SJCRH30 (cell line): ENCODE measurements around the gene KIF14. TPM values are rescaled to one million over a fixed set of nuclear protein-coding genes. Genes with fewer than 3 reads are reported as not detected.
A peak's percentile ranks its signal among the peaks of the same experiment; 100 is the strongest.
"Not testable (repeated sequence)": the region's sequence is repeated elsewhere in the genome, so short reads cannot be mapped to it uniquely, and the experiment has no call there.

ENCODE experiments used
- DNase-seq, 2 experiments: peaks; one replicate each; pipeline ENCODE4 v3.0.0-alpha.2; 2015 to 2020
- H3K27ac ChIP-seq: fragments of 250-450 bp; sonication (Bioruptor Pico); 2 replicates; pipeline ENCODE4 v1.5.1; 2020; ENCODE audit warnings: mild to moderate bottlenecking, moderate library complexity
- H3K27me3 ChIP-seq: fragments of 250-450 bp; sonication (Bioruptor Pico); 2 replicates; pipeline ENCODE4 v1.5.1; 2020; ENCODE audit warnings: mild to moderate bottlenecking, moderate library complexity
- H3K36me3 ChIP-seq: fragments of 250-450 bp; sonication (Bioruptor Pico); 2 replicates; pipeline ENCODE4 v1.5.1; 2020; ENCODE audit warnings: mild to moderate bottlenecking, moderate library complexity
- H3K4me1 ChIP-seq: fragments of 250-450 bp; sonication (Bioruptor Pico); 2 replicates; pipeline ENCODE4 v1.5.1; 2020; ENCODE audit warnings: mild to moderate bottlenecking, moderate library complexity
- H3K4me3 ChIP-seq: fragments of 250-450 bp; sonication (Bioruptor Pico); 2 replicates; pipeline ENCODE4 v1.5.1; 2020; ENCODE audit warnings: mild to moderate bottlenecking, moderate library complexity
- H3K9me3 ChIP-seq: fragments of 250-450 bp; sonication (Bioruptor Pico); replicated peaks from 2 replicates; pipeline ENCODE4 v1.5.1; 2020; ENCODE audit warnings: mild to moderate bottlenecking, moderate library complexity
- total RNA-seq: library from RNA; depleted of rRNA; stranded (reverse); fragments of >200 nt; shearing (Covaris generic); gene quantifications from 2 replicates; pipeline ENCODE4 v1.2.3, GENCODE V29; 2014

KIF14 gene
- total RNA-seq, 1 experiment from 2014 or later = 21.0 TPM

DNA sequence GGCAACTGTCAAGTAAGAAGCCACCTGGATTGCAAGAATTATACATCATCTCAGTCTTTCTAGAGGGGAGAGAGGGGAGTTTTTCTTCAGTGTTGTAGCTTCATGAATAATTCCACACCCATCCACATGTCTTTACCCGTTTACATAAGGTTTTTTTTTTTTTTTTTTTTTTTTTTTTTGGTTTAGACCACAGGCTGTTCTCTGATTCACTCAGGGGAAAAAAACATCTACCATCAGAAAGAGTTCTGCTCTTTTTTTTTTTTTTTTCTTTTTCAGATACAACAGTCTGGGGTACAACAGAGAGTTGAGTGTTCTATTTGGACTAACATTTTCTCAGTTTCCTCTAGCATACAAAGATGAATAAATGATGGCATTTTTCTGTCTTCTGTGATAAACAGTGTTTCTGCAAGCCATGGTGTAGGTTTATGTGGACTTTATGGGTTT lies 4.9 kb upstream of the KIF14 start:
- Histone ChIP-seq H3K27me3 (no peaks in the 10 kb centered on the region), H3K36me3 (no peaks in the 10 kb centered on the region), H3K9me3 (no peaks in the 10 kb centered on the region), H3K27ac (no peak overlapping the region), H3K4me1 (no peaks in the 10 kb centered on the region), H3K4me3 (no peak overlapping the region)
- no peak for DNase-seq

DNA sequence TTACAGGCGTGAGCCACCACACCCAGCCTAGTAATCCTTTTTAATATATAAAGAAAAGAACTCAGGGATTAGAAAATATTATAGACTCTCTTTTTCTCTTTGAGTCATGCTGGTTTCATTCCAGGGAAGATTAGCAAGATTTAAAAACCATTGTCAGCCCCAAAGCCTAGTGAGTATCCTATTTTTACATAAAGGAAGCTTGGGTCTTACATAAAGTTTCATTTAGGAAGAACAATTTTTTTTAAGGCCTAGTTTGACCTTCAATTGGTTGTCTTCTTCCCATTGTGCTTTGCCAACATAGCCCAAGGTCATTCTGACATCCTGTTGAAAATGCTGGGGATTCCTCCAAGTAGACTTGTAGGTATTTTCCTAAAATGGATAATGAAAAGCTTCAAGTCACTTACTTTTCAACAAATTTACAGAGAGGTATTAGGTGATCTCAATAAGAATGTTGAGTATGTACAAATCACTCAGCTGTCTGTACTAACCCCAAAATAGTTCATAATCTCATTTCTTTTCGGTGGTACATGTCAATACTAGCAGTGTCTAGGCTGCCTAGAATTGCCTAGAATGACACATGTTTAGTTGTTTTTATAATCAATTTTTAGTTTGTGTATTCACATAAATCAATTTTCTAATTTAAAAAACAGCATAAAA lies 4.3 kb upstream of the KIF14 start:
- Histone ChIP-seq H3K27me3 (no peaks in the 10 kb centered on the region), H3K36me3 (no peaks in the 10 kb centered on the region), H3K4me3 (no peak overlapping the region), H3K9me3 (no peaks in the 10 kb centered on the region), H3K4me1 (no peaks in the 10 kb centered on the region), H3K27ac (no peak overlapping the region)
- DNase-seq = no peak

DNA sequence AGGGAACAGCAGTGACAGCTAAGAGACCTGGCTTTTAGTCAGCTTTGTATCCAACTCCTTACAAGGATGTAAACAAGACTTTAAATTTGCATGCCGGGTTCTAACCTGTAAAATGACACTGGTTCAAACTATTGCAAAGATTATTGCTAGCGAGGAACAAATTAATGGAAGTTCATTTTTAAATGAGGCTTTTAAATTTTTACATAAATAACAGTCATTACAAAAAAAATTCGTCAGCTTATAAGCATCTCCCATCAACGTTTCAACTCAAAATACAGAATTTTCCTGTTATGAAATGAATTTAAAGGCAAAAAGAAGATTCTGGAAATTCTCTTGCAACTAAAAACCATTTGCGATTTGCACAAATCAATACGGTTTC lies 668 bp downstream of the KIF14 start:
- Histone ChIP-seq H3K9me3 (no peaks in the 10 kb centered on the region), H3K4me3 (peak overlapping the region; percentile 78), H3K27ac (peak overlapping the region; percentile 78), H3K4me1 (no peaks in the 10 kb centered on the region), H3K27me3 (no peaks in the 10 kb centered on the region), H3K36me3 (peaks cover 8% of the 10 kb centered on the region; the same call in 1 of the 2 replicates)
- DNase-seq = no peak

DNA sequence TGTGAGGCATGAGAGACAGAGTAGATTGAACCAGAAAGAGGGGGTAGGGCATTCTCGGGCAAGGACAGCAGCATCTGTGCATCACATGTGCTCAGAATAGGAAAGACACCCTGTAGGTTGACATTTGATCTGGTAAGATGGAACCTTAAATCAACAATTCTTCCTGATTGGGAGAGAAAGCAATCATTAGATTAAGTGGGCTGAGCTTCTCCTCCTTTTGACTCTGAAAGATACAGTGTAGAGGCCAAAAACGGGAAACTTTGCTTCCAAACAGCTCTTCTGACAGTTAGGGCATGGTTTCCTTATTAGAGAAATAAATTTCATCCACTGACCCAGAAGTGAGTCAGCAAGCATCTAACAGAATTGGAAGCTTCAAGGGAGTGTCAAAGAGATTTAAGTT lies 9.7 kb downstream of the KIF14 start:
- H3K9me3 ChIP-seq = no peaks in the 10 kb centered on the region
- no peak overlapping the region for H3K4me3 ChIP-seq
- H3K36me3 ChIP-seq = peaks cover 20% of the 10 kb centered on the region
- no peaks in the 10 kb centered on the region for H3K4me1 ChIP-seq
- DNase-seq = no peak
- H3K27ac ChIP-seq = no peak overlapping the region
- H3K27me3 ChIP-seq = no peaks in the 10 kb centered on the region

DNA sequence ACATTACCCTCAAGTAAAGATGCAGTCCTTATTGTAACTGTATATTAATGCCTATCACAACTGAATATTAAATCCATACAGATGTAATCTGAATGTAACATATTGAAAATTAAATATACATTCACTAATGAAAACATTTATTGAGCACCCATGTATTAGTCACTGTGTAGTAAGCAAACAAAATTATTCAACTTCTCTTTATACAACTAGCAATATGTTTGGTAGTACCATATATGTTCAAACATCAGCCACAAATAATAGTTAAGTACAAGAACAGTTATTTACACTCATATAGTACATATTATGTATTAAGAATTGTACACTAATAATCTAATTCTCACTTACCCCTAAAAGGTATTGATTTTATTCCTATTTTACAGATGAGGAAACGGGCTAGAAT lies 17.9 kb downstream of the KIF14 start:
- Histone ChIP-seq H3K4me1 (no peaks in the 10 kb centered on the region), H3K27me3 (no peaks in the 10 kb centered on the region), H3K27ac (no peak overlapping the region), H3K36me3 (peaks cover 28% of the 10 kb centered on the region), H3K9me3 (no peaks in the 10 kb centered on the region), H3K4me3 (no peak overlapping the region)
- no peak for DNase-seq

DNA sequence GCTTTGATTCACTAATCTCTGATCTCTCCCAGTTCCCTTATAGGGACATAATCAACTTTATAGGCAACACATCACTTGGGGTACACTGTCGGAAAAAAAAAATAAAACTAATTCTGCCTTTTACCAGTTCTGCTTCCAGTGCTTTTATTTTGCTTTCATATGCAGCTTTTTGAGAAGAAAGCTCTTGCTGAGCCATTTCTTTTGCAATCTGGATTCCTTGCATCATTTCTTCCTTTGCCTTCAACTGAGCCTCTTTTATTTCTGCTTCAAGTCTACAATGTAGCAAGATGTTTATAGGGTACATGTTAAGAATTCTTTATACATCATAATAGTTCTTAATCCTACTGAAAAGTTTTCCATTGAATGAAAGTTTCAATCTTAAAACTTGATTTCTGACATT lies 30.6 kb downstream of the KIF14 start:
- no peaks in the 10 kb centered on the region for H3K4me1 ChIP-seq
- H3K27me3 ChIP-seq = no peaks in the 10 kb centered on the region
- no peaks in the 10 kb centered on the region for H3K9me3 ChIP-seq
- peaks cover 22% of the 10 kb centered on the region for H3K36me3 ChIP-seq
- H3K4me3 ChIP-seq = no peak overlapping the region
- DNase-seq = no peak
- H3K27ac ChIP-seq = no peak overlapping the region

DNA sequence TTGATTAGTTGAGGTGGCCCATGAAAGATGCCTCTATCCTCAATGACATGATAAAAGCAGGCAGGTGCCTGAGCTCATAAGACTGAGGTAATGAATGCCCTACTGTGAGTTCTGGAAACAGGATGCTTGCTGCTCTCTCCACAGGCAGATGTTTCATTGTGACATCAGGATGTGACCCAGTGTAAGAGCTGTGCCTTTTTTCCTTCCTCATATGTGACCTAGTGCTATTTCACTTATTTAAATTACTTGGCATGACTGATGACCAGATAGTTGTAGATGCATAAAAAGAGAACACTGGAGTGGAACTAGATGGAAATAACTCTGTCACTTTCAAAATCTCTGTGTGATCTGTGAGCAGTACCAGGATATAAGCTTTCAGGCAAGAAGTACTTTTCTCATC lies 31.9 kb downstream of the KIF14 start:
- Histone ChIP-seq H3K27me3 (no peaks in the 10 kb centered on the region), H3K4me1 (no peaks in the 10 kb centered on the region), H3K9me3 (no peaks in the 10 kb centered on the region), H3K36me3 (peaks cover 25% of the 10 kb centered on the region), H3K4me3 (no peak overlapping the region), H3K27ac (no peak overlapping the region)
- peak; percentile 2 to 47 for DNase-seq

DNA sequence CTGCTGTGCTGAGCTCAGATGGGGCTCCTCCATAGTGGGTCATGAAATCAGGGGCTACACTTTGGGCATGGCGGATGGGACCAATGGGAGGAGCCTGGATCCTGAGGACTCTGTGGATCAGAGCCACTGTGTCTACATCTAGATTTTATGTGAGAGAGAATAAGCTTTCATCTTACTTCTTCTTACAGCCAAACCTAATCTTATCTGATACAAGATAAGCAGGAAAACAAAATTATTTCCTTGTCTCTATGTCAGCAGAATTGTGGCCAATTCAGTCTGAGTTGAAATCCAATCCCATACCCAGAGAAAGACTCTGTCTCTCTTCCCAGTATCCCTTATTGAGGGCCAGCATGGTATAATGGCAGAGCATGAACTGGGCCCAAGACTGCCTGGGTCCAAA lies 56.2 kb downstream of the KIF14 start:
- no peak for DNase-seq
- H3K36me3 ChIP-seq = peaks cover 6% of the 10 kb centered on the region
- H3K4me3 ChIP-seq = no peak overlapping the region
- no peaks in the 10 kb centered on the region for H3K27me3 ChIP-seq
- no peaks in the 10 kb centered on the region for H3K9me3 ChIP-seq
- no peaks in the 10 kb centered on the region for H3K4me1 ChIP-seq
- H3K27ac ChIP-seq = no peak overlapping the region

DNA sequence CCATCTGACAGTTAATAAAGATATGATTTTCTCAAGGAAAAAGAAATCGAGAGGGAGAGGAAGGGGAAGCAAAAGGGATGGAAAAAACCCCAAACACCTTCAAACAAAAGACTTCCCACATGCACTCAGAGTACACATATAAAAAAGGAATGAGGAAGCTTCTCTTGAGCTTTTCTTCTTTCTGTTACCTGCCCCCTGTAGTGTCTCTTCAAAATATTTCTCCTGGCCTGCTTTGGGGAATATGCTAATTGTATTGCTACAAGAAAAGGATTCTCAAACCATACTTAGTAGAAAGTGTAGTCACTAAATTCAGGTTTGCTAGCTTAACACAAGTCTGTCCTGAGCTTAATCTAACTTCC lies 58.7 kb downstream of the KIF14 start:
- Histone ChIP-seq H3K27ac (no peak overlapping the region), H3K4me1 (no peaks in the 10 kb centered on the region), H3K9me3 (no peaks in the 10 kb centered on the region), H3K4me3 (no peak overlapping the region), H3K36me3 (peaks cover 13% of the 10 kb centered on the region), H3K27me3 (no peaks in the 10 kb centered on the region)
- DNase-seq = no peak

DNA sequence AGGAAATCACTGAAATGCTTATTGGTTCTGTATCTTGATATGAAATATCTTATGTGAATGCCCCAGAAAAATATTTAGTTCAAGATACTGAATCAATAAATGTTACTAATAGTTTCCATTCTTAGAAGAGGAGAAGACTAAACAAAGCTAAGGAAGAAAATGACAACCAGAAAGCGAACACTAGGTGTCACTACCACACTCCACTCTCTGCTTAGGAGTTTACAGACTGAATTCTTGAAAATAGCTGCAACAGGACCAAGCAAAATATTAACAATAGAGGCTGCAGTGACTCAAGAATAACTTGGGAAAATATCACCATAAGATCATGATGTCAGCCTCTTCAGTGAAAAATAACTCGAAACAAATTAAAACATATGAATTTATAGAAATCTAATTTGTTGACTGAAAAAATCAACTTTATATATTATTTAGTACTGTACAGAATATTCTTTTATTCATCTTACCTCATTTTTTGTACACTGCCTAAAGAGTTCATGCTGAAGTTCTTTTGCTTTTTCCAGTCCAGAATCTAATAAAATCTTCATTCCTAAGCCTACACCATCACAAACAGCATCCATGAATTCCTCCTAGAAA lies 61.6 kb downstream of the KIF14 start:
- H3K27ac ChIP-seq = no peak overlapping the region
- H3K9me3 ChIP-seq = no peaks in the 10 kb centered on the region
- no peaks in the 10 kb centered on the region for H3K4me1 ChIP-seq
- peak in 1 of 2 experiments; percentile 40 for DNase-seq
- peaks cover 9% of the 10 kb centered on the region for H3K36me3 ChIP-seq
- no peak overlapping the region for H3K4me3 ChIP-seq
- no peaks in the 10 kb centered on the region for H3K27me3 ChIP-seq

DNA sequence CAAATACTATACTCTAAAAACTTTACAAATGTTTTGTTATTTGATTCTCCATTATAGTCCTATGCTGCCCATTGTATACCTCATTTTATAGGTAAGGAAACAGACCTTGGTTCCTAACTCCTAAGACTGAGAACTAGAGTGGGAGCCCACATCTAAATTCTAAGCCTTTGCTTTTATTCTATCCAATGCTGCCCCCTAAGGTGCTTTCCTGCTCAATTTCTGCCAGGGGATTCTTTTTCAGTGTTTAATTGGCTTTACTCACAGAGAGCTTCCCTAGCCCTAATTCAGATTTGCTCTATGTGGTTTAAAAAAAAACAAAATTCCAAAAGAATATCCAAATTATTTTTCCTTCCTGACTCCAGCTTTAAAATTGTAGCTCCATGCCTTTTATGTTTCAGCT lies 64.5 kb downstream of the KIF14 start:
- DNase-seq = peak in 1 of 2 experiments; percentile 6
- H3K9me3 ChIP-seq = no peaks in the 10 kb centered on the region
- no peak overlapping the region for H3K4me3 ChIP-seq
- H3K27ac ChIP-seq = no peak overlapping the region
- peaks cover 11% of the 10 kb centered on the region for H3K36me3 ChIP-seq
- H3K27me3 ChIP-seq = no peaks in the 10 kb centered on the region
- H3K4me1 ChIP-seq = no peaks in the 10 kb centered on the region

DNA sequence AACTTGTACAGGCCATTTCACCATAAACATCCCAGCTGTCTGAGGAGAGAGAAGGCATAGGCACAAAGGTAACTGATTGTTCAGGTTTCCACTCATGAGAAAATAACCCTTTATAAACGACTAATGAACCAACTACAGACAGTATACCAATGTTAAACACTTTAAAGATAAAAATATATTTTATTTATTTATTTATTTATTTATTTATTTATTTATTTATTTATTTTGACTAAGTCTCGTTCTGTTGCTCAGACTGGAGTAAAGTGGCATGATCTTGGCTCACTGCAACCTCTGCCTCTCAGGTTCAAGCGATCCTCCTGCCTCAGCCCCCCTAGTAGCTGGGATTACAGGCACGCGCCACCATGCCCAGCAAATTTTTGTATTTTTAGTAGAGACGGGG lies 67.8 kb downstream of the KIF14 start:
- DNase-seq, H3K27ac ChIP-seq, H3K27me3 ChIP-seq: not testable (repeated sequence)

DNA sequence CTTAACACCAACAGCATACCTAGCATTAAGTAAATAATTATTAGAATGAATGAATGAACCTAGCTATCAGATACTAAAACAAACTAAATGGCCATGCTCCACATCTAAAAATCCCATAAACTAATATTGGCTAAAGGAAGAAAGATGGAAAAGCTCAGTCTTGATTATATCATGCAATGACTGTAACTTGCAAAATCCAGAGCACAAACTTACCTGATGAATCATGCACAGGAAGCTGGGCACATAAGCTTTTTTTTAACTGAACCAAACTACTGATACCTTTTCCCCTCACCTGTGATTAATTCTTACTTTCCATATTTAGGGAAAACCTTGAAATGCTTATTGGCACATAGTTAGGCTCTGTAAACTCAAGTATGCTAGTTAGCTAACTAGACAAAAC lies 70.2 kb downstream of the KIF14 start:
- no peak overlapping the region for H3K4me3 ChIP-seq
- no peak overlapping the region for H3K27ac ChIP-seq
- DNase-seq = no peak
- H3K36me3 ChIP-seq = peaks cover 3% of the 10 kb centered on the region; the same call in 1 of the 2 replicates
- no peaks in the 10 kb centered on the region for H3K9me3 ChIP-seq
- no peaks in the 10 kb centered on the region for H3K27me3 ChIP-seq
- H3K4me1 ChIP-seq = no peaks in the 10 kb centered on the region

More for the DNA sequence above, 67.8 kb downstream of the KIF14 start:
- H3K4me3 ChIP-seq, H3K4me1 ChIP-seq, H3K36me3 ChIP-seq, H3K9me3 ChIP-seq: not testable (repeated sequence)

DNA sequence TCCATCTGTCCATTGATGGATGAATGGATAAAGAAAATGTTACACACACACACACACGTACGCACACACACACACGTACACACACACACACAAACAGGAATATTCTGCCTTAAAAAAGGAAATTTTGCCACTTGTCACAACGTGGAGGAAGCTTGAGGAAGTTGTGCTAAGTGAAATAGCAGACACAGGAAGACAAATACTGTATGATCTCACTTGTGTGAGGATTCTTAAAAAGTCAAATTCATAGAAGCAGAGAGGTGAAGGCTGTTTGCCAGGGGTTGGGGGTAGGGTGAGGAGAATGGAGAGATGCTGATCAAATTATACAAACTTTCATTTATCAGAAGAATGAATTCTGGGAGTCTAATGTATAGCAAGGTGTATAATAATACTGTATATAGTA lies 73.2 kb downstream of the KIF14 start:
- no peaks in the 10 kb centered on the region for H3K36me3 ChIP-seq
- H3K27me3 ChIP-seq = no peaks in the 10 kb centered on the region
- no peaks in the 10 kb centered on the region for H3K9me3 ChIP-seq
- H3K4me3 ChIP-seq = no peak overlapping the region
- no peaks in the 10 kb centered on the region for H3K4me1 ChIP-seq
- no peak for DNase-seq
- no peak overlapping the region for H3K27ac ChIP-seq

DNA sequence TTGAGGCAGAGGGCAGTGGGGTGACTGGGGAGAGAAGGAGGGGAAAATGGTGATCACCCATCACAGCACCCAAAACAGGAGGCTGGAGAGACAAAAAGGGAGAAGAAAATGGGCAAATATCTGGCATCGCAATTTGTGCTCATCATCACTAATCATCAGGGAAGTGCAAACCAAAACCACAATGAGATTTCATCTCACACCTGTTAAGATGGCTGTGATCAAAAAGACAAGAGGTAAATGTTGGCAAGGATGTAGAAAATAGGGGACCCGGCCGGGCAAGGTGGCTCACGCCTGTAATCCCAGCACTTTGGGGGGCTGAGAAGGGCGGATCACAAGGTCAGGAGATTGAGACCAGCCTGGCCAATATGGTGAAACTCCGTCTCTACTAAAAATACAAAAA lies 74.0 kb downstream of the KIF14 start:
- Histone ChIP-seq H3K27ac (no peak overlapping the region), H3K9me3 (no peaks in the 10 kb centered on the region), H3K36me3 (no peaks in the 10 kb centered on the region)

DNA sequence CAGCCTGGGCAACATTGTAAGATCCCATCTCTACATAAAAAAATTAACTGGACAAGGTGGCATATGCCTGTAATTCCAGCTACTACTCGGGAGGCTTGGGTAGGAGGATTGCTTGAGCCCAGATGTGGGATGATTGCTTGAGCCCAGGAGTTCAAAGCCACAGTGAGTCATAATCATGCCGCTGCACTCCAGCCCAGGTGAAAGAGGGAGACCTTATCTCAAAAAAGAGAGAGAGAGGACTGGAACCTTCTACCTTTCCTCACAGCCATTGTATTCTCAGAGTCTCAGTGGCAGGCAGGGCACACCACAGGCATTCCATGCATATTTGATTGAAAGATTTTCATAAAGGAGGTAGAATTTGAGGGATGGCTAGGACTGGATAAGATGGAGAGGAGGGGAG lies 78.4 kb downstream of the KIF14 start:
- Histone ChIP-seq H3K4me1 (no peaks in the 10 kb centered on the region), H3K4me3 (no peak overlapping the region), H3K9me3 (no peaks in the 10 kb centered on the region), H3K27ac (no peak overlapping the region), H3K27me3 (no peaks in the 10 kb centered on the region), H3K36me3 (no peaks in the 10 kb centered on the region)
- no peak for DNase-seq

More for the DNA sequence above, 74.0 kb downstream of the KIF14 start:
- Histone ChIP-seq H3K27me3 (no peaks in the 10 kb centered on the region), H3K4me3 (no peak overlapping the region), H3K4me1 (no peaks in the 10 kb centered on the region)
- DNase-seq = no peak
